HG03060 (cell line): ENCODE data around the gene CASKIN1.
A peak's percentile ranks its signal among the peaks of the same experiment; 100 is the strongest.

ENCODE experiments used
- ATAC-seq: cut with Tn5 transposase; IDR thresholded peaks from one replicate; pipeline ENCODE4 v1.9.1; 2021; ENCODE audit warnings: low read depth, moderate number of reproducible peaks; ENCODE audit not compliant: unreplicated experiment

Gene CASKIN1

DNA sequence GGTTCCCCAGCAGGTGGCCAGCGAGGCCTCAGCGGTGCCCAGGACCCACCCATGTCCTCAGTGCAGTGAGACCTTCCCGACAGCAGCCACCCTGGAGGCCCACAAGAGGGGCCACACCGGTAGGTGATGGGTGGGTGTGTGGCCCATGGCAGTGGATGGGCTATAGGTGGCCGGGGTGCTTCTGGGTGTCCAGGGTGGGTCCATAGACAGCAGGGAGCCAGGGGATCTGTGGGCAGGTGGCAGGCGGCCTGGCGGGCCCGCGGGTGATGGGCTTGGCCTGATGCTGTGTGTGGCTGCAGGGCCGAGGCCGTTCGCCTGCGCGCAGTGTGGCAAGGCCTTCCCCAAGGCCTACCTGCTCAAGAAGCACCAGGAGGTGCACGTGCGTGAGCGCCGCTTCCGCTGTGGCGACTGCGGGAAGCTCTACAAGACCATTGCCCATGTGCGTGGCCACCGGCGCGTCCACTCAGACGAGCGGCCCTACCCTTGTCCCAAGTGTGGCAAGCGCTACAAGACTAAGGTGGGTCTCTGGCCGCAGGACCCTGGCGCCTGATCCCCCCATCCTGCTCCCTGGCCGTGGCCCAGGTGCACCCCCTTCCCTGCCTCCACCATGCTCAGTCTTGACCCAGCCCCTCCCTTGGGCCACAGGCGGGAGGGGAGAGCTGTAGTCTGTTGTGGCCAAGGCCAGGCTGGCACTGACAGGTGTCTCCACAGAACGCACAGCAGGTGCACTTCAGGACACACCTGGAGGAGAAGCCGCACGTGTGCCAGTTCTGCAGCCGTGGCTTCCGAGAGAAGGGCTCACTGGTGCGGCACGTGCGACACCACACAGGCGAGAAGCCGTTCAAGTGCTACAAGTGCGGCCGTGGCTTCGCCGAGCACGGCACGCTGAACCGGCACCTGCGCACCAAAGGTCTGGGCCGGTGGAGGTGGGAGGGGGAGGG lies 37.7 kb upstream of the CASKIN1 start:
- ATAC-seq: no peak

GRCh38 chr16:2233046-2233775 lies 36.8 kb upstream of the CASKIN1 start:
- no peak for ATAC-seq

GRCh38 chr16:2232094-2232990 lies 35.9 kb upstream of the CASKIN1 start:
- no peak for ATAC-seq

DNA sequence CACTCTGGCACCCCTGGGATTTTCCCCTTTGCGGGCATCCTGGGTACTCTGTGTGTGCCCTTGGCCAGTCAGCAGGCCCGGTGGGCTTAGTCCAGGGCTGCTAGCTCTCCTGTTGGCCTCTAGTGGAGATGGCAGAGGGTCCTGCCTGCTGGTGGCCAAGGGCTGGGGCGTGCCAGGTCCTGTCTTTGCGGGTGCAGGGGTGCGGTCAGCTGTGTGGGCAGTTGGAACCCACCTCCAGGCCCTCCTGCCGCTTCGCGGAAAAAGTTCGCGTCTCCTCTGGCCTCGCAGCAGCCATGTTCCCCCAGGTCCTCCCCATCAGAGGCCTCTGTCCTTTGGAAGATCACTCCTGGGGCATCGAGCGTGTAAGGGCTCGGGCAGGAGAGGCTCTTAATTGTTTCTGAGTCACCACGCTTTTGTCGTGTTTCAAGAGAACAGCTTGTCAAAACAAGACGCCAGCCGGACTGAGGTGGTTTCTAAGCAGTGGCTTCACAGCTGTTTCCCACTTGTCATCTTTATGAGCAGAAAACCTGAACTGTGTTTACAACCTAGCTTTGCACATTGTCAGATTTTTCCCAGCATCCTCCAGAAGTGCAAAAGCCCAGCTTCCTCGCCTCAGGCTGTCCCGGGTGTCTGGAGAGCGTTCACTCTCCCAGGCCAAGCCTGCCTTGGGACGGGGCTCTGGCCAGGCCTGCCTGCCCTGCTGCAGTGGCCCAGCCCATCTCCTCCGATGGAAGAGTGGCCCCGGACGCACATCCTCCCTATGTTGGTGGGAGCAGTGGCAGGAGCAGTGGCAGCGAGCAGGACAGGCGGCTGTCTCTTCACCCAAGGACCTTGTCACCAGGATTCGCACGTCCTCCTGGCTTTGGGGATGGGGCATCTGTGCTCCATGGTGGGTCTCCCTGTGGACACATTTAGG lies 34.9 kb upstream of the CASKIN1 start:
- no peak for ATAC-seq

- no peak for ATAC-seq
Observed at GRCh38 chr16:2230376-2230775, 34.0 kb upstream of the CASKIN1 start.

DNA sequence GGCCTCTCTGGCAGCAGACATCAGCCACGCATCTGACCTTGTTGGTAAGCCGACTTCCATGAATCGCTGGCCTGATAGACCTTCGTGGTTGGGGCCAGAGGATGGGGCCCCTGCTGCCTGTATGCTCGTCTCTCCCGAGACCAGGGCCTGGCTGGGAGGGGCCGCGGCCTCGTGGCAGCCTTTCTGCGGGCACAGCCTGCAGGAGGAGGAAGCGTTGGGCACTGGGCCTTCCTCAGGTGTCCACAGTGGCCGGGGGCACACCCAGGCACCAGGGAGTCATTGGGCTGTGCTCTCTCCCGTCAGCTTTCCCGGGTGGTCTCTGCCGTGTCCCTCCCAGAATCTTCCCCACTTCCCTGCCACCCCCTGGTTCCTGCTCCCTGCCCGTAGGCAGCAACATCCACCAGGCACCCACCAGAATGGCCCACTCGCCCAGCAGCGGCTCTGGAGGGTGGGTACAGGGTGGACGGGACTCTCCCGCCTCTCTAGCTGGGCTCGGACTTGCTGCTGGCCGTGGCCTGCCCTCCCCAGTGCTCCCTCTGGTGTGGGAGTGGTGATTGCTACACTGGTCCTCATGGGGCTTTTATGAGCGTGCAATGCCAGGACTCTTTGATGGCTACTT lies 33.3 kb upstream of the CASKIN1 start:
- no peak for ATAC-seq

GRCh38 chr16:2229091-2229490 lies 32.7 kb upstream of the CASKIN1 start:
- no peak for ATAC-seq

DNA sequence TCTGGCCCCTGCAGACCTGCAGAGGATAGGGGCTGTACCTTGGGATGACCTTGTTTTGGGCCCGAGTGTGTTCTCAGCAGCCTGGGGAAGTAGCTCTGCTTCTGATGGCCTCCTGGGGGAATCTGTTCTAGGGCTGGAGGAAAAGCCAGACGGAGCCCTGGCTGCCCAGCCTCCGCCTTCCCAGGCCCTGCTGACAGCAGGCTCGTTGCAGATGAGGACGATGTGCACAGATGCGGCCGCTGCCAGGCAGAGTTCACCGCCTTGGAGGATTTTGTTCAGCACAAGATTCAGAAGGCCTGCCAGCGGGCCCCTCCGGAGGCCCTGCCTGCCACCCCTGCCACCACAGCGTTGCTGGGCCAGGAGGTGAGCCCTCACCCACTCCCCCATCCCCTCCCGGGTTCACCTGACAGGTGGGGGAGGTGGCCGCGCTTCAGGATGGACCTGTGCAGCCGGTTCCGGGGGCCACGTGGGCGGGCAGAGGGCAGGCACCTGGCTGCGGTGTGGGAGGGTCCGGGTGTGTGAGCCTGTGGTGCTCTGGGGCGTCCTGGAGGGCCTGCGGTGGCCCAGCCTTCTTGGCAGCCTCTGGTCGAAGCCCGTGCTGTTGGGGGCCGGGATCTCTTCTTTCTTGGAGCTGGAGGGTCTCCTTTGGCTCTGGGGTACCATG lies 31.9 kb upstream of the CASKIN1 start:
- no peak for ATAC-seq

DNA sequence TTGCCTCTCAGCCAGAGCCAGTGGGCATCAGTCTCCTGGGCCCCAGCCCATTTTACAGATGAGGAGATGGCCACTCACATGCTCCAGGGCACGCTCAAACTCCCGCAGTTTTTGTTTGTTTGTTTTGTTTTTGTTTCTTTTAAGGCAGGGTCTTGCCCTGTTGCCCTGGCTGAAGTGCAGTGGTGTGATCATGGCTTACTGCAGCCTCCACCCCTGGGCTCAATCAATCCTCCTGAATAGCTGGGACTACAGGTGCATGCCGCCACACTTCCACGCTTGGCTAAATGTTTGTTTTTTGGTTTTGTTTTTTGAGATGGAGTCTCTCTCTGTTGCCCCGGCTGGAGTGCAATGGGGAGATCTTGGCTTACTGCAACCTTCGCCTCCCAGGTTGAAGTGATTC lies 30.5 kb upstream of the CASKIN1 start:
- no peak for ATAC-seq

DNA sequence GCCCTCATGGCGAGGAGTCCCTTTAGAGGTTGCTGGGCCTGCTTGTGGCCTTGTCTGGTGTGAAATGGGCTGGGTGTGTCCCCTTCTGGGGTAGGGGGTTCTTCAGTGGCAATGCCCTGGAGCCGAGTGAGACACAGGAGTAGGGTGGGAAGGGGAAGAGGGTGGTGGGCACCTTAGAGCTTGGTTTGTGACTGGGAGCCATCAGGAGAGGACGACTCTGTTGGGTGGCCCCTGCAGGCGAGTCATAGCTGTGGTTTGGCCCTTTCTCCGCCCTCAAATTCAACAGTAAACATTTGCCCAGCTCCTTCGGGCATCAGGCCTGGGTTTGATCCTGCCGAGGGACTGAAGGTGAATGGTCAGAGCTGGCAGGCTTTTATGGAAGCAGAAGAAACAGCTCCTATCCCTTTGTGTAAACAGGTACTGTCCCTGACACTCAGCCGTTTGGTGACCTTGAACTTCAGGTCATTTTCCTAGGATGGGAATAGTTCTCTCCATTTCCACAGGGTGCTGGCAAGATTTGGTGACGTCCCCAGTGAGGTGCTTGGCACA lies 29.9 kb upstream of the CASKIN1 start:
- no peak for ATAC-seq

GRCh38 chr16:2223942-2224486 lies 27.6 kb upstream of the CASKIN1 start:
- ATAC-seq: no peak

GRCh38 chr16:2223221-2223941 lies 27.0 kb upstream of the CASKIN1 start, which contains the start of gene E4F1:
Gene E4F1 (plus strand): TSS chr16:2223591. CDS start chr16:2223614, 23 bp downstream.
- peak; percentile 91 for ATAC-seq

GRCh38 chr16:2216330-2216729 lies 19.9 kb upstream of the CASKIN1 start:
- ATAC-seq: no peak

- no peak for ATAC-seq
Observed at GRCh38 chr16:2214719-2214968, 18.2 kb upstream of the CASKIN1 start, which contains the start of gene PGP. Gene PGP (minus strand): TSS chr16:2214840. CDS start chr16:2214777, 63 bp downstream.

DNA sequence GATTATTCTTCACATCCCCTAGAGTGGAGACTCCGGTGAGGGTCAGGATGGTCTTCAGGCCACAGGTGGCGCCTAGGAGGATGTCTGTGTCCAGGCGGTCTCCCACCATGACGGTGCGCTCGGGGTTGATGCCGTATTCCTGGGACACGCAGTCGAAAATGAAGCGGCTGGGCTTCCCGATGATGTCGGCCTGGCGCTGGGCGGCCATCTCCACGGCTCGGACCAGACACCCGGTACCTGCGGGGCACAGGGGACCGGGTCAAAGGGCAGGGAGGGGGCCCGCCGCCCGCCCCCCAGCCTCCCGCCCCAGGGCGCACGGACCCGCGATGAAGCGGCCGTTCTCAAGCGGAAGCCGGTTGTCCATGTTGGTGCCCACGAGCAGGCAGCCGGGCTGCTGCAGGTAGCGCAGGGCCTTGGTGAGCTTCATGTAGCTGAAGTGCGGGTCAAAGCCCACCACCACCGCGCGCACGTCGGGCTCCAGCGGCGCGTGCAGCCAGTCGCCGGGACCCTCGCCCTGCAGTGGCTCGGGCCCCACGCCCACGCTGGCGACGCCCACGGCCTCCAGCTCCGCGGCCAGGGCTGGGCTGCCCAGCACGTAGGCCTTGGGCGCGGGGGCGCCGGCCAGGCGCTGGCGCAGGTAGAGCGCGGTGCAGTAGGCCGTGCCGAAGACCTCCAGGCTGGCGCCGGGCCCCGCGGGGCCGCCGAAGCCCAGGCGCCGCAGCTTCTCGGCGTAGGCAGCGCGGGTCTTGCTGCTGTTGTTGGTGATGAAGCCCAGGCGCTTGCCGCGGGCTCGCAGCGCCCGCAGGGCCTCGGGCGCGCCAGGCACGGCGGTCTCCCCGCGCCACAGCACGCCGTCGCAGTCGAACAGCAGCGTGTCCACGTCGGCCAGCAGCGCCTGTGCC lies 17.7 kb upstream of the CASKIN1 start:
- no peak for ATAC-seq
